HepG2 (cell line): Measurements from ENCODE around the gene MITF. TPM values are rescaled to one million over a fixed set of nuclear protein-coding genes. Genes with fewer than 3 reads are reported as not detected.

Experiments
- ATAC-seq: fragments of 200-7000 bp; cut with Tn5 transposase; 3 replicates; pipeline ENCODE4 v1.9.1; 2020; ENCODE audit warnings: mild to moderate bottlenecking, moderate library complexity
- BruUV-seq: library from RNA; stranded (reverse); fragments of 400-500 nt; replicated peaks from 2 replicates; lab custom pipeline; 2021; lab: Mats Ljungman, UMichigan
- CTCF ChIA-PET: fragments of 300-600 bp; formaldehyde crosslinking; extraction: SDS; loops from one replicate; lab custom pipeline; 2021; ENCODE audit warnings: low total read pairs, inconsistent platforms, low intra/inter-chr PET ratio; lab: Yijun Ruan, JAX
- POLR2A ChIA-PET: fragments of 350-600 bp; sonication (Branson Sonifier 250); formaldehyde crosslinking; loops from one replicate; lab custom pipeline; 2020; ENCODE audit warnings: antibody characterized with exemption, inconsistent platforms; lab: Yijun Ruan, JAX
- DNase-seq: peaks from one replicate; pipeline ENCODE4 v3.0.0-alpha.2; 2015; ENCODE audit warnings: low spot score
- FAIRE-seq: peaks from 3 replicates; lab custom pipeline; 2011; peaks lifted over from hg19 to GRCh38; lab: Jason Lieb, UNC
- H2AFZ ChIP-seq: one replicate; pipeline ENCODE4 v1.6.1; 2011; ENCODE audit warnings: low read length, inconsistent platforms
- H3K27ac ChIP-seq: fragments of 300-600 bp; 3 replicates; pipeline ENCODE4 v1.8.0; 2011; ENCODE audit warnings: mixed run types, mild to moderate bottlenecking, mixed read lengths, low read length, inconsistent platforms; ENCODE audit not compliant: insufficient read depth; ENCODE audit errors: extremely low read length
- H3K27me3 ChIP-seq, 2 experiments: fragments of 200-600 bp in 1 of 2; 2 replicates in 1 of 2; 3 replicates in 1 of 2; pipeline versions ENCODE4 v1.6.0 to v1.8.0; 2011; ENCODE audit warnings: low read length in 2 of 2, mild to moderate bottlenecking in 2 of 2, moderate library complexity in 2 of 2, inconsistent platforms in 1 of 2; ENCODE audit not compliant: insufficient read depth in 2 of 2, control insufficient read depth in 1 of 2
- H3K36me3 ChIP-seq, 2 experiments: fragments of 200-600 bp in 1 of 2; replicated peaks in 1 of 2; 2 replicates in 1 of 2; 3 replicates in 1 of 2; pipeline versions ENCODE4 v1.5.1 to v1.8.0; 2011; ENCODE audit warnings: low read length in 2 of 2, inconsistent platforms in 1 of 2; ENCODE audit not compliant: insufficient read depth in 2 of 2, control insufficient read depth in 1 of 2
- H3K4me1 ChIP-seq: 2 replicates; pipeline ENCODE4 v1.5.1; 2012; ENCODE audit warnings: low read length, inconsistent platforms; ENCODE audit not compliant: insufficient read depth
- H3K4me2 ChIP-seq: 2 replicates; pipeline ENCODE4 v1.6.0; 2011; ENCODE audit warnings: low read depth, low read length, inconsistent platforms
- H3K4me3 ChIP-seq, 3 experiments: fragments of 200-600 bp in 1 of 3; sonication (generic), shearing (Covaris generic) in 1 of 3; replicated peaks in 1 of 3; 2 replicates each; pipeline ENCODE4 v1.5.1; 2011 to 2016; ENCODE audit warnings: low read length in 3 of 3, inconsistent platforms in 2 of 3, low read depth in 2 of 3, mild to moderate bottlenecking in 2 of 3, control low read depth in 1 of 3, mixed read lengths in 1 of 3; ENCODE audit not compliant: insufficient read depth in 1 of 3
- H3K79me2 ChIP-seq: one replicate; pipeline ENCODE4 v1.6.1; 2011; ENCODE audit warnings: low read length, inconsistent platforms; ENCODE audit not compliant: insufficient read depth
- H3K9ac ChIP-seq: 2 replicates; pipeline ENCODE4 v1.6.0; 2011; ENCODE audit warnings: mild to moderate bottlenecking, low read depth, low read length, inconsistent platforms; ENCODE audit not compliant: insufficient read depth
- H3K9me3 ChIP-seq: 2 replicates; pipeline ENCODE4 v1.5.1; 2012; ENCODE audit warnings: mild to moderate bottlenecking, low read length
- H4K20me1 ChIP-seq: 2 replicates; pipeline ENCODE4 v1.6.0; 2011; ENCODE audit warnings: inconsistent platforms, mild to moderate bottlenecking, low read length, moderate library complexity; ENCODE audit not compliant: insufficient read depth
- ARHGAP35 ChIP-seq: sonication (generic); formaldehyde crosslinking; IDR thresholded peaks from 2 replicates; pipeline ENCODE4 v1.9.0; 2022; ENCODE audit warnings: mild to moderate bottlenecking, inconsistent platforms, moderate library complexity, missing genetic modification reagents, borderline replicate concordance
- ELK4 ChIP-seq: sonication (generic); formaldehyde crosslinking; IDR thresholded peaks from 2 replicates; pipeline ENCODE4 v1.9.0; 2021; ENCODE audit warnings: missing genetic modification reagents, borderline replicate concordance
- FLYWCH1 ChIP-seq: sonication (generic); formaldehyde crosslinking; IDR thresholded peaks from 2 replicates; pipeline ENCODE4 v1.8.1; 2023; ENCODE audit warnings: mild to moderate bottlenecking, missing genetic modification reagents
- GTF2F1 ChIP-seq: fragments of 150-350 bp; IDR thresholded peaks from 2 replicates; pipeline ENCODE4 v1.6.1; 2014; ENCODE audit warnings: low read length
- GTF3A ChIP-seq: sonication (generic); formaldehyde crosslinking; conservative IDR thresholded peaks from 2 replicates; pipeline ENCODE4 v1.4.0; 2020; ENCODE audit warnings: mild to moderate bottlenecking, missing genetic modification reagents
- MAFF ChIP-seq: IDR thresholded peaks from 2 replicates; pipeline ENCODE4 v1.6.1; 2011; ENCODE audit warnings: low read depth, low read length, improper control_type of control experiment
- MAFK ChIP-seq, 2 experiments: IDR thresholded peaks in 1 of 2; conservative IDR thresholded peaks in 1 of 2; 2 replicates each; pipeline ENCODE4 v1.6.1; 2011; ENCODE audit warnings: improper control_type of control experiment in 2 of 2, low read length in 2 of 2
- NR2F2 ChIP-seq: IDR thresholded peaks from 2 replicates; pipeline ENCODE4 v1.6.1; 2012; ENCODE audit warnings: low read depth, inconsistent platforms, borderline replicate concordance
- POGZ ChIP-seq: sonication (generic); formaldehyde crosslinking; IDR thresholded peaks from 2 replicates; pipeline ENCODE4 v1.4.0; 2020; ENCODE audit warnings: mild to moderate bottlenecking, missing genetic modification reagents
- POLR2G ChIP-seq: fragments of 200-400 bp; formaldehyde crosslinking; IDR thresholded peaks from 2 replicates; pipeline ENCODE4 v1.6.1; 2018; ENCODE audit warnings: mild to moderate bottlenecking, low read depth, low read length, moderate library complexity
- REPIN1 ChIP-seq: sonication (generic); formaldehyde crosslinking; IDR thresholded peaks from 2 replicates; pipeline ENCODE4 v1.8.0; 2022; ENCODE audit warnings: missing genetic modification reagents, low read depth, mild to moderate bottlenecking, borderline replicate concordance
- SUZ12 ChIP-seq: fragments of 150-350 bp; IDR thresholded peaks from 2 replicates; pipeline ENCODE4 v1.6.1; 2014; ENCODE audit warnings: low read depth, low read length
- ZNF121 ChIP-seq: sonication (generic); formaldehyde crosslinking; IDR thresholded peaks from 2 replicates; pipeline ENCODE4 v1.5.0; 2020; ENCODE audit warnings: mild to moderate bottlenecking, missing genetic modification reagents
- ZNF660 ChIP-seq: sonication (generic); formaldehyde crosslinking; IDR thresholded peaks from 2 replicates; pipeline ENCODE4 v1.5.1; 2020; ENCODE audit warnings: mild to moderate bottlenecking, low read depth, missing genetic modification reagents, borderline replicate concordance
- ZNF839 ChIP-seq: sonication (generic); formaldehyde crosslinking; IDR thresholded peaks from 2 replicates; pipeline ENCODE4 v1.4.0; 2020; ENCODE audit warnings: missing genetic modification reagents, mild to moderate bottlenecking, borderline replicate concordance
- WGBS: methylation state at CpG from one replicate; pipeline ENCODE4 v1.1.6; 2017; ENCODE audit warnings: low lambda C conversion rate; 5-methylcytosine and 5-hydroxymethylcytosine counted together
- in situ Hi-C: cut with HindIII; loops from 2 replicates; pipeline ENCODE4 v1.10.0; 2017; ENCODE audit warnings: low pct_unique_long_range_greater_than_20kb; ENCODE audit not compliant: extremely low pct_ligation_motif_present
- intact Hi-C: fragments of 100-400 bp; cut with micrococcal nuclease; formaldehyde crosslinking; loops from one replicate; pipeline ENCODE4 v1.10.0; 2022; ENCODE audit not compliant: unreplicated experiment
- polyA plus RNA-seq, 8 experiments: library from polyadenylated mRNA; depleted of rRNA in 3 of 8; stranded (reverse) in 7 of 8; unstranded in 1 of 8; fragments of >200 nt; fragmentation: Illumina TruSeq in 4 of 8; extraction: Trizol in 4 of 8; gene quantifications; 2 replicates each; pipeline versions ENCODE4 v1.2.1 to v1.2.3, GENCODE V29; 2011 to 2016; ENCODE audit warnings: low read depth in 4 of 8, missing spikeins in 1 of 8, mixed read lengths in 1 of 8; ENCODE audit not compliant: insufficient read depth in 1 of 8
- total RNA-seq, 5 experiments: library from RNA; depleted of rRNA; stranded (reverse); fragments of >200 nt; fragmentation: Illumina TruSeq; extraction: Trizol; gene quantifications; 2 replicates each; pipeline ENCODE4 v1.2.3, GENCODE V29; 2016; ENCODE audit warnings: low read depth in 1 of 5
- TF ChIP-seq, protein P1 (sequence below): IDR thresholded peaks from 2 replicates; pipeline ENCODE4 v1.6.1; 2016; ENCODE audit warnings: missing biosample characterization, missing genetic modification reagents, low read depth

MITF gene
- total and polyA plus RNA-seq, 2 of the 13 experiments (the other 11 are each of a cell fraction or from before 2014, with no cell fraction given), result 0.12 to 0.38 TPM

DNA sequence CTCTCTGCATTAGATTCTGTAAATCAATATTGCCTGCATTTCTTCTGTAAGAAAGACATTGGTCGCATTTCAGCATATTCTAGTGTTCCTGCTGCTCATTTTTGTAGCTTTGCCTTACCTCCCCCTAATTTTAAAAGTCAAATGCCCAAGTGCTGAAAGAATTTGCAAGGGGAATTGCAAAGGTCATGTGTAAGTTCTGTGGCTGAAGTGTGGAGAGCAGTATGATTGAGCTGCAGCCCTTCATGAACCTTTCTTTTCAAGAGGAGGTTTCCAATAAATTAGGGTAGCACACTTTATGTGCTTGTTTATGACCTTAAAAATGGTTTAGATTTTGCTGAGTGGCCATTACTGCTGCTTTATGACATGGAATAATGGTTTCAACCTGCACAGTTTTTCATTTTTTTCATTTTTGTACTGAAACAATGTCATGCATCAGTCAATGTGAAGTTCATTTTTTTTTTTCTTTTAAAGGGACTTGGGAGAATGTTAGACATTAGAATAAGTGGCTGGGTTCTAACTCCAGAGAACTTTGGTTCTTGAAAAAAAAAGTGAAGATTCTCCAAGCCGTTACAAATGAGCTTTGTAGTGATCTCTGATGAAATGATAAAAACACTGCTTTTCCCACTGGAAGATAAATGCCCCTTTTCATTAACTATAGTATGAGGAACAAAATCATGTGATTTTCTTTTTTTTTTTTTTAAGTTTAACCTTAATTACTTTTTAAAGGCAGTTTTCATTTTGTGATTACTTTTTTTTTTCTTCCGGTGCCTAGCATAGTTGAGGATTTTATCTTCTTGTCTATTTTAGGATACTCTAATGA, 99.6 kb downstream of the MITF start:
- TF ChIP-seq MAFF (0 out of 2 replicates have a peak, but pooled peaks have one; percentile 9), GTF2F1 (no peak), MAFK (conservative IDR thresholded peaks at IDR 0.05 in 1 of 2, IDR thresholded peaks at IDR 0.05 in 1 of 2; ENCODE audit: low read length in 2 of 2) (peak in 1 of 2 experiments; percentile 25; a peak in 1 of 4 replicates)
- intact Hi-C loops (no loop called here), in situ Hi-C loops (no loop called here)
- no peak overlapping the region for H2AFZ ChIP-seq
- no TSS peak for BruUV-seq
- CTCF ChIA-PET, result no interaction called here
- H3K9ac ChIP-seq, result no peak overlapping the region
- no peaks in the 10 kb centered on the region for H3K4me1 ChIP-seq
- H3K79me2 ChIP-seq, result no peaks in the 10 kb centered on the region
- no peak for FAIRE-seq
- H3K36me3 ChIP-seq, result no peaks in the 10 kb centered on the region
- no peaks in the 10 kb centered on the region for H4K20me1 ChIP-seq
- no peak for ATAC-seq
- H3K27me3 ChIP-seq, result no peaks in the 10 kb centered on the region
- POLR2A ChIA-PET, result no interaction called here
- DNase-seq, result no peak
- H3K27ac ChIP-seq, result no peak overlapping the region
- no peak overlapping the region for H3K4me2 ChIP-seq
- no peaks in the 10 kb centered on the region; the same call in 1 of the 2 replicates for H3K9me3 ChIP-seq
- H3K4me3 ChIP-seq, result no peak overlapping the region
- WGBS, result 4% methylated on average over 3 of the region's 3 CpGs

GRCh38 chr3:69842351-69842750, 103.1 kb downstream of the MITF start:
- Histone ChIP-seq H4K20me1 (no peaks in the 10 kb centered on the region), H3K4me3 (no peak overlapping the region), H3K4me1 (no peaks in the 10 kb centered on the region), H3K9me3 (no peaks in the 10 kb centered on the region), H2AFZ (no peak overlapping the region), H3K9ac (no peak overlapping the region), H3K4me2 (no peak overlapping the region), H3K79me2 (no peaks in the 10 kb centered on the region), H3K27ac (no peak overlapping the region), H3K36me3 (no peaks in the 10 kb centered on the region), H3K27me3 (0 out of 5 replicates have a peak, but pooled peaks cover 0 to 1% of the 10 kb centered on the region in 2 experiments)
- ChIA-PET POLR2A (no interaction called here), CTCF (no interaction called here)
- in situ Hi-C loops, result no loop called here
- intact Hi-C loops, result no loop called here
- FAIRE-seq (no peak), ATAC-seq (no peak), DNase-seq (no peak)
- BruUV-seq, result no TSS peak
- 21% methylated on average over 5 of the region's 5 CpGs for WGBS
- TF ChIP-seq ARHGAP35 (CRISPR knock-in tag) (no peak), ZNF660 (no peak), NR2F2 (no peak), FLYWCH1 (CRISPR knock-in tag) (no peak), ZNF839 (CRISPR knock-in tag) (no peak), POGZ (CRISPR knock-in tag) (no peak), REPIN1 (no peak), ELK4 (CRISPR knock-in tag) (no peak), GTF3A (CRISPR knock-in tag) (no peak), SUZ12 (no peak), POLR2G (no peak), ZNF121 (no peak)
- TF ChIP-seq, protein P1, sequence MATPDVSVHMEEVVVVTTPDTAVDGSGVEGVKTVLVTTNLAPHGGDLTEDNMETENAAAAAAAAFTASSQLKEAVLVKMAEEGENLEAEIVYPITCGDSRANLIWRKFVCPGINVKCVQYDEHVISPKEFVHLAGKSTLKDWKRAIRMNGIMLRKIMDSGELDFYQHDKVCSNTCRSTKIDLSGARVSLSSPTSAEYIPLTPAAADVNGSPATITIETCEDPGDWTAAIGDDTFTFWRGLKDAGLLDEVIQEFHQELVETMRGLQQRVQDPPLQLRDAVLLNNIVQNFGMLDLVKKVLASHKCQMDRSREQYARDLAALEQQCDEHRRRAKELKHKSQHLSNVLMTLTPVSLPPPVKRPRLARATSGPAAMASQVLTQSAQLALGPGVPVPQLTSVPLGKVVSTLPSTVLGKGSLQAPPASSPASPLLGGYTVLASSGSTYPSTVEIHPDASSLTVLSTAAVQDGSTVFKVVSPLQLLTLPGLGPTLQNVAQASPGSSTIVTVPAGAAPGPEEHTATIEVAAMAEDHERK (CRISPR knock-in tag), result no peak
